HG03457 (cell line): ENCODE results near the gene CDKN1A.

ENCODE experiments used
- ATAC-seq: cut with Tn5 transposase; IDR thresholded peaks from one replicate; pipeline ENCODE4 v1.9.1; 2021; ENCODE audit warnings: moderate number of reproducible peaks; ENCODE audit not compliant: unreplicated experiment

The CDKN1A gene

DNA sequence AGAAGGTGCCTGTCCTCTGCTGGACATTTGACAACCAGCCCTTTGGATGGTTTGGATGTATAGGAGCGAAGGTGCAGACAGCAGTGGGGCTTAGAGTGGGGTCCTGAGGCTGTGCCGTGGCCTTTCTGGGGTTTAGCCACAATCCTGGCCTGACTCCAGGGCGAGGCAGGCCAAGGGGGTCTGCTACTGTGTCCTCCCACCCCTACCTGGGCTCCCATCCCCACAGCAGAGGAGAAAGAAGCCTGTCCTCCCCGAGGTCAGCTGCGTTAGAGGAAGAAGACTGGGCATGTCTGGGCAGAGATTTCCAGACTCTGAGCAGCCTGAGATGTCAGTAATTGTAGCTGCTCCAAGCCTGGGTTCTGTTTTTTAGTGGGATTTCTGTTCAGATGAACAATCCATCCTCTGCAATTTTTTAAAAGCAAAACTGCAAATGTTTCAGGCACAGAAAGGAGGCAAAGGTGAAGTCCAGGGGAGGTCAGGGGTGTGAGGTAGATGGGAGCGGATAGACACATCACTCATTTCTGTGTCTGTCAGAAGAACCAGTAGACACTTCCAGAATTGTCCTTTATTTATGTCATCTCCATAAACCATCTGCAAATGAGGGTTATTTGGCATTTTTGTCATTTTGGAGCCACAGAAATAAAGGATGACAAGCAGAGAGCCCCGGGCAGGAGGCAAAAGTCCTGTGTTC lies 1.3 kb upstream of the CDKN1A start:
- ATAC-seq = no peak

DNA sequence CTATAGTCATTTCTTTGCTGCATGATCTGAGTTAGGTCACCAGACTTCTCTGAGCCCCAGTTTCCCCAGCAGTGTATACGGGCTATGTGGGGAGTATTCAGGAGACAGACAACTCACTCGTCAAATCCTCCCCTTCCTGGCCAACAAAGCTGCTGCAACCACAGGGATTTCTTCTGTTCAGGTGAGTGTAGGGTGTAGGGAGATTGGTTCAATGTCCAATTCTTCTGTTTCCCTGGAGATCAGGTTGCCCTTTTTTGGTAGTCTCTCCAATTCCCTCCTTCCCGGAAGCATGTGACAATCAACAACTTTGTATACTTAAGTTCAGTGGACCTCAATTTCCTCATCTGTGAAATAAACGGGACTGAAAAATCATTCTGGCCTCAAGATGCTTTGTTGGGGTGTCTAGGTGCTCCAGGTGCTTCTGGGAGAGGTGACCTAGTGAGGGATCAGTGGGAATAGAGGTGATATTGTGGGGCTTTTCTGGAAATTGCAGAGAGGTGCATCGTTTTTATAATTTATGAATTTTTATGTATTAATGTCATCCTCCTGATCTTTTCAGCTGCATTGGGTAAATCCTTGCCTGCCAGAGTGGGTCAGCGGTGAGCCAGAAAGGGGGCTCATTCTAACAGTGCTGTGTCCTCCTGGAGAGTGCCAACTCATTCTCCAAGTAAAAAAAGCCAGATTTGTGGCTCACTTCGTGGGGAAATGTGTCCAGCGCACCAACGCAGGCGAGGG lies 594 bp upstream of the CDKN1A start:
- ATAC-seq = no peak

DNA sequence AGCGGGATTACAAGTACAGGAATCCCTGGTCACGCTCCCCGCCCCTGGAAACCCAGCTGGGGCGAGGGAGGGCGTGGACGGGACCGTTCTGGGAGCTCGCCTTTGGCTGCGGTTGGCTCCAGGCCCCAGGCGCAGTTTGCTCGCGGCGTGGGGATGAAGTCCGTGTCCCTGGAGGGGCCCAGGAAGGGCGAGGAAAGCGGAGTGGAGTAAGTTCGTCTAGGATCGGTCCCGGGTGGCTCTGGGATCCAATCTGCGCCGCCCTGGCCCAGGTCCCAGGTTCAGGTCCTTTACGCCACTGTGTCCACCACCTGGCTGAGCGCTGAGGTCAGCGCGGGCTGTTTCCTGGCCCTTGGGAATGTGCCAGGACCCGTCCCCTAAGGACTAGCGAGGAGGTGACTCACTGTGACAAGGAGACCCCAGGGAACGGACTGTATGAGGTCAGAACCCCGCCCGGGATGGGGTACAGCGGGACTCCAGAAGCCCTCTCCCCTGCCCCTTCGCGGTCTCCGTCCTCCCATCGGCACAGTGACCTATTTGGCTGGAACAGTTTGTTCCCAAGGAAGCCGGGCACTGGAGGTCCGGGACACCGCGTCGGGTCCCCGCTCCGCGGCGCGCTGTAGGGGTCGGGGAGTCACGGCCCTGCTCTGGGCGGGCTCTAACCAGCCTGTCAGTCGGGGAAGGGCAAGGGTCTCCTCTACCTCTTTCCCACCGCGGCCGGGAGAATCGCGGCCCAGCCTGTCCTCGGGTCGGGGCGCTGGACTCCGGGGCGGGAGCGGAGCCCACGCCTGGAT lies 724 bp downstream of the CDKN1A start:
- no peak for ATAC-seq

DNA sequence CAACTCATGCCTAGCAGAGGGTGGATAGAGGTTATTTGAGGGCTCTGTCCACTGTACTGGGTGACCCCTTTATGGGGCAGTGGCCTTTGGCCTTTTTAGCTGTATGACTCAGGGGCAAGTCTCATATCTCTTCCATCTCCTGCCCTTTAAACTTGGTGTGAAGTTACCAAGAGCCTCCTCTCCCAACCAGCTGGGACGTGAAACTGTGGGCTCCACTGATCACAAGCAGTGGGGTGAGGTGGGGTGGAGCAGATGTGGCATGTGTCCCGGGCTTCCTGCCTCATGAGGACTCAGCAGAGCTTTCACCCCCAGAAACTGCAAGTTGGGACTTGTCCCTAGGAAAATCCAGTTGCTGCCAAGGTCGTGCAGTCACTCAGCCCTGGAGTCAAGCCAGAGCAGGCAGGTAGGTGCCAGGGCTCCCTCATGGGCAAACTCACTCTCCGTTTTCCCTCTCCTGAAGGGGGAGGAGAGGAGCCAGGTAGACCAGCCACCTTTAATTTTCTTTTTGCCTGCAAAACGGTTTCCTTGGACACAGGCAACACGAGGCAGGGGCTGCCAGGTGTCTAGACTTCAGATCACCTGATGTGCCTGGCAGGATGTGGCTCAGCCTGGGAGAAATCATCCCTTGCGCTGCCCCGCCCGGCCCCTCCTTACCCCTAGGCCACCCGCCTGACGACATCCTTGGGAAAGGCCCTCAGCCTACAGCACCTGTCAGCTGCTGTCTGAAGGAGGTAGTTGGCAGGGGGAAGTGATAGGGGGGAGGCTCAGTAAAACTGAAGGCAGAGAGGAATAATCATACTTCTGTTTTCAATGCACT lies 4.0 kb downstream of the CDKN1A start:
- ATAC-seq = no peak

DNA sequence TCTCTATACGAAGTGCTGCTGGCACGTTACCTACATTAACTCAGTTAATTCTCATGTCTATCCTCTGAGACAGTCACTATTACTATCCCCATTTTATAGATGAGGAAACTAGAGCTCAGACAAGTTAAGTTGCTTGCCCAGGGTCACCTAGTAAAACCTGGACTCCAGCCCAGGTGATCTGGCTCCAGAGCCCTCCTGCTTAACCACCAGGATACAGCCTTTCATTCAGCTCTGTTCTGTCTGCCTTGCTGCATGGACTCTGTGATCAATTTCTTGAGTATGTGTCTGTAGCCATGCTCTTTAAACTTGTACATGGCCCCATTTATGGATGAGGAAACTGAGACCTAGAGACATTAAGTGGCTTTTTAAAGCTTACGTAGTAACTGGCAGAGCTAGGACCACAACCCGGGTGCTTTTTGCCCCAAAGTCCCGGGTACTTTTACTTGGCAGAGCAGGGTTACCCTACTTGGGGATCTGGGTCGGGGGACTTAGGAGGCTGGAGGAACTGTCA lies 4.7 kb downstream of the CDKN1A start:
- ATAC-seq = no peak

DNA sequence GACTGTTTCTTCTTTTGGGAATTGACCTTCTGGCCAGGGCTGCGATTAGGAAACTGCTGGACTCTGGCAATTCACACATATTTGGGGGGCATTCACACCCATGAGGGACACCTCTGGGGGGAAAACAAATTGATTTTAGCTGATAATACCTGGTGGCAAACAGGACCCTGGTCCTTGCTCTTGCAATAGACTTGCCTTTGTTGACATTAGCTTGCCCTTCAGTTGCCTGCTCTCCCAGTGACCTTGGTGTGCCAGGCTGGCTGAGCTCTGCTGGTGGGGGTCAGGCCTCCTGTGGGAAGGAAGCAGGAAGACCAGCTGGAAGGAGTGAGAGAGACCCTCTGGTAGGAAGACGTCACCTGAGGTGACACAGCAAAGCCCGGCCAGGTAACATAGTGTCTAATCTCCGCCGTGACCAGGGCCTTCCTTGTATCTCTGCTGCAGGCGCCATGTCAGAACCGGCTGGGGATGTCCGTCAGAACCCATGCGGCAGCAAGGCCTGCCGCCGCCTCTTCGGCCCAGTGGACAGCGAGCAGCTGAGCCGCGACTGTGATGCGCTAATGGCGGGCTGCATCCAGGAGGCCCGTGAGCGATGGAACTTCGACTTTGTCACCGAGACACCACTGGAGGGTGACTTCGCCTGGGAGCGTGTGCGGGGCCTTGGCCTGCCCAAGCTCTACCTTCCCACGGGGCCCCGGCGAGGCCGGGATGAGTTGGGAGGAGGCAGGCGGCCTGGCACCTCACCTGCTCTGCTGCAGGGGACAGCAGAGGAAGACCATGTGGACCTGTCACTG lies 5.3 kb downstream of the CDKN1A start:
- no peak for ATAC-seq

DNA sequence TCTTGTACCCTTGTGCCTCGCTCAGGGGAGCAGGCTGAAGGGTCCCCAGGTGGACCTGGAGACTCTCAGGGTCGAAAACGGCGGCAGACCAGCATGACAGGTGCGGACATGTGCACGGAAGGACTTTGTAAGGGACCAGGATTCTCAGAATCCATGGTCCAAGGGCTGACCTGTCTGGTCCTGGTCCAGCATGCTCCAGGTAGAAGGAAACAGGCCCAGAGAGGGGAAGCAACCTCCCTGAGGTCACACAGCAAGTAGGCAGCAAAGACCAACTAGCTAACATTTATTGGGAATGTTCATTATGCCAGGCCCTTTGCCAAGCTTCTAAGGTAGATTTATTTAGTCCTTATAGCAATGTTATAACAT lies 5.9 kb downstream of the CDKN1A start:
- ATAC-seq = no peak

DNA sequence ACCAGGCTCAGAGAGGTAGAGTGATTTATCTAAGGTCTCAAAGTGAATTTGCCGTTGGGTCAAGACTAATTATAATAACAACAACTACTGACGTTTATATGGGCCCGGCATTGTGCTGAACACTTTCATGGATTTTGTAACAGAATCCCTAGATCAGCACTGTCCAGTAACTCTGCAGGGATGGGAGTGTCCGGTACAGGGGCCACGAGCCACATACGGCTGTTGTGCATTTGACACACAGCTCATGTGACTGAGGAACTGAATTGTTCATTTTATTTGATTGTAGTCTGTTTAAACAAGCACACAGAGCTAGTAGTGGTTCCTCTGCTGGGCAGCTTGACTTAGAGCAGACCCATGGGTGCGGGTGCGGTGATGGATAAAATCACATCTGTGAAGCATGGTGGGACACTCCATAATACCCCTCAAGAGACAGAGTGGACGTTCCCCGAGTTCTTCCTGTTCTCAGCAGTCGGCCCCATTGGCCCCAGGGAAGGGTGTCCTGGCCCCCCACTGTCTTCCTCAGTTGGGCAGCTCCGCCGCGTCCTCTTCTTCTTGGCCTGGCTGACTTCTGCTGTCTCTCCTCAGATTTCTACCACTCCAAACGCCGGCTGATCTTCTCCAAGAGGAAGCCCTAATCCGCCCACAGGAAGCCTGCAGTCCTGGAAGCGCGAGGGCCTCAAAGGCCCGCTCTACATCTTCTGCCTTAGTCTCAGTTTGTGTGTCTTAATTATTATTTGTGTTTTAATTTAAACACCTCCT lies 6.8 kb downstream of the CDKN1A start:
- ATAC-seq = no peak

DNA sequence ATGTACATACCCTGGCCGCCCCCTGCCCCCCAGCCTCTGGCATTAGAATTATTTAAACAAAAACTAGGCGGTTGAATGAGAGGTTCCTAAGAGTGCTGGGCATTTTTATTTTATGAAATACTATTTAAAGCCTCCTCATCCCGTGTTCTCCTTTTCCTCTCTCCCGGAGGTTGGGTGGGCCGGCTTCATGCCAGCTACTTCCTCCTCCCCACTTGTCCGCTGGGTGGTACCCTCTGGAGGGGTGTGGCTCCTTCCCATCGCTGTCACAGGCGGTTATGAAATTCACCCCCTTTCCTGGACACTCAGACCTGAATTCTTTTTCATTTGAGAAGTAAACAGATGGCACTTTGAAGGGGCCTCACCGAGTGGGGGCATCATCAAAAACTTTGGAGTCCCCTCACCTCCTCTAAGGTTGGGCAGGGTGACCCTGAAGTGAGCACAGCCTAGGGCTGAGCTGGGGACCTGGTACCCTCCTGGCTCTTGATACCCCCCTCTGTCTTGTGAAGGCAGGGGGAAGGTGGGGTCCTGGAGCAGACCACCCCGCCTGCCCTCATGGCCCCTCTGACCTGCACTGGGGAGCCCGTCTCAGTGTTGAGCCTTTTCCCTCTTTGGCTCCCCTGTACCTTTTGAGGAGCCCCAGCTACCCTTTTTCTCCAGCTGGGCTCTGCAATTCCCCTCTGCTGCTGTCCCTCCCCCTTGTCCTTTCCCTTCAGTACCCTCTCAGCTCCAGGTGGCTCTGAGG lies 7.6 kb downstream of the CDKN1A start:
- no peak for ATAC-seq

DNA sequence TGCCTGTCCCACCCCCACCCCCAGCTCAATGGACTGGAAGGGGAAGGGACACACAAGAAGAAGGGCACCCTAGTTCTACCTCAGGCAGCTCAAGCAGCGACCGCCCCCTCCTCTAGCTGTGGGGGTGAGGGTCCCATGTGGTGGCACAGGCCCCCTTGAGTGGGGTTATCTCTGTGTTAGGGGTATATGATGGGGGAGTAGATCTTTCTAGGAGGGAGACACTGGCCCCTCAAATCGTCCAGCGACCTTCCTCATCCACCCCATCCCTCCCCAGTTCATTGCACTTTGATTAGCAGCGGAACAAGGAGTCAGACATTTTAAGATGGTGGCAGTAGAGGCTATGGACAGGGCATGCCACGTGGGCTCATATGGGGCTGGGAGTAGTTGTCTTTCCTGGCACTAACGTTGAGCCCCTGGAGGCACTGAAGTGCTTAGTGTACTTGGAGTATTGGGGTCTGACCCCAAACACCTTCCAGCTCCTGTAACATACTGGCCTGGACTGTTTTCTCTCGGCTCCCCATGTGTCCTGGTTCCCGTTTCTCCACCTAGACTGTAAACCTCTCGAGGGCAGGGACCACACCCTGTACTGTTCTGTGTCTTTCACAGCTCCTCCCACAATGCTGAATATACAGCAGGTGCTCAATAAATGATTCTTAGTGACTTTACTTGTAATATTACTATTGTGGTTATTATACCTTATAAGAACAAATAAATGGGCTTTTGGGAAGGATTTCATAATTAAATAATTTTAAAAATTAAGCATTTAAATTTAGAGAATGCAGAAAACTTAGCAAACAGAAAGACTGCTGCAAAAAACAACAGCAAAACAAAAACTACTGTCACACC lies 8.4 kb downstream of the CDKN1A start:
- no peak for ATAC-seq

DNA sequence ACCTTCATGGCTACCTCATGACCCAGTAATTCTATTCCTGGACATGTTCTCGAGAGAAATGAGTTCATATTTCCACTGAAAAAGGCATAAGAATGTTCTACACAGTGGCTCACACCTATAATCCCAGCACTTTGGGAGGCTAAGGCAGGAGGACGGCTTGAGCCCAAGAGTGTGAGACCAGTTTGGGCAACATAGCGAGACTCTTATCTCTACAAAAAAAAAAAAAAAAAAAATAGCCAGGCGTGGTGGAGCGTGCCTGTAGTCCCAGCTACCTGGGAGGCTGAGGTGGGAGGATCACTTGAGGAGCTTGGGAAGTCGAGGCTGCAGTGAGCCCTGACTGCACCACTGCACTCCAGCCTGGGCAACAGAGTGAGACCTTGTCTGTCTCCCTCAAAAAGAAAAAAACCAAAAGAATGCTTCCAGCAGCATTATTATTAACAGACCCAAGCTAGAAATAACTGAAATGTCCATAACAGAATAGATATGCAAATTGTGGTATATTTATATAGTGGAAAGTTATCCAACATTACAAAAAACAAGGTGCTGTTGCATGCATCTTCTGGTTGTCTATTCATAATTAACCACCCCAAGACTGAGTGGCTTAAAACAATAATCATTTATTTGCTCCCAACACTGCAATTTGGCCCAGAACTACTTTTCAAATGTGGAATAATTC lies 9.7 kb downstream of the CDKN1A start:
- no peak for ATAC-seq

DNA sequence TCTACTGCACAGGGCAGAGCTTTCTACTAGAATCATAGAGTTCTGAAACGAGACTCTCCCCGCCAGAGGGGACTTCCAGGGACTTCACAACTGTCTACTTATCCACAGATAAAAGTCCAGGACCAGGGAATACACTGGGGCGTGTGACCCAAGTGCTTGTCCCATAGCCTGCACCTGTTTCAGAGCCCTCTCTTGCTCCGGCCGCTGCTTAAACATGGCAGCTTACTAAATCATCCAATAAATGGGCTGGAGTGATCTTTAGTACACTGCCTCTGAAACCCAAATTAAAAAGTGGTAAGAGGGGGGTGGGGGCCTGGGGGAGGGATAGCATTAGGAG lies 10.2 kb downstream of the CDKN1A start:
- no peak for ATAC-seq

DNA sequence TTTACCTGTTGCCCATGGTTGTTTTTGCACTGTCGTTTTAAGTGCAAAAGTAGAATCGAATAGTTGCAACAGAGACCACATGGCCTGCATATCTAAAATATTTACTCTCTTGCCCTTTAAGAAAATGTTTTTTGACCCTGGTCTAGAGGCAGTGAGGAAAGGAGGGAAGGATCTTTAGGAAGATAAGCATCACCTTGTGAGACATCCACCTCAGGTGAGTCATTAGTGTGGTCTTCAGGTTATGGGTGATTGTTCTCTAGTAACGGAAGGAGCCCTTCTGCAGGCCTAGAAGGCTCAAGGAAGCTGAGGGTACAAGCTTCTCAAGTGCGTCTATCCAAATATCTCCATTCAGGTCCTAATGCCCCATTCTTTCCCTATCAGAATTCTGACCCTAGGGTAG lies 12.5 kb downstream of the CDKN1A start:
- ATAC-seq = no peak

DNA sequence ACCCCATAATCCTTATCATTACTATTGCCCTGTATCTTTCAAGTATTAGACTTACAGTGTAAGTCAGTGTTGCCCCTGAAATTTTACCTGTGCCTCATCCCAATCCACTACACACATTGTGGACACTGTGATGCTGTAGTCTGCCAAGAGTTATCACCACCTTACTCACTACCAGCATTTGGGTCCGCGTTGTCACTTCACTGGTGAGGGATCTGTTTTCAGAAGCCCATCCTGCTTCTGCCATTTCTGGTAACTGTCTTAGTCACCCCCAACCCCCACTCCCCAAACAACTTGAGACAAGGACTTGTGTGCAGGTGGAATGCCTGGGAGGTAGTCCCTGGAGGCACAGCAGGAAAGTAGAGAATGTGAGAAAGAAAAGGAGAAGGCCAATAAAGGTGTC lies 13.1 kb downstream of the CDKN1A start:
- ATAC-seq = no peak

DNA sequence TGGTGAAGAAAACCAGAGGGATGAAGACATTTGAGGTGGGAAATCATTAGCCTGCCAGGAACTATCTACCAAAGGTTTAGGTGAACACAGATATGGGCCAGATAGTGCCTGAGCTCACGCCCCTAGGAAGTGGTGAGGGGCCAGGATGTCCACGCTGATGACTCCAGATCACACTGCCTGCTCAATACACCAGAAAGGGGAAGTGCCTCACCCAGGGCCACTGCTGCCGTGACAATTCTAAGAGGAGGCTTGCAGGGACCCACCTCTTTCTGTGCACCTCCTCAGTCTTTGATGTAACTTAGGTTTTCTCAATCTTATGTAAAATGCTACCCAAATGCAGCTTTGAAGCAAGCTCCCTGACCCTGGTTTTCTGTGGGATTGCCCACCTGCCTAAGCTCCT lies 13.7 kb downstream of the CDKN1A start:
- ATAC-seq = no peak

DNA sequence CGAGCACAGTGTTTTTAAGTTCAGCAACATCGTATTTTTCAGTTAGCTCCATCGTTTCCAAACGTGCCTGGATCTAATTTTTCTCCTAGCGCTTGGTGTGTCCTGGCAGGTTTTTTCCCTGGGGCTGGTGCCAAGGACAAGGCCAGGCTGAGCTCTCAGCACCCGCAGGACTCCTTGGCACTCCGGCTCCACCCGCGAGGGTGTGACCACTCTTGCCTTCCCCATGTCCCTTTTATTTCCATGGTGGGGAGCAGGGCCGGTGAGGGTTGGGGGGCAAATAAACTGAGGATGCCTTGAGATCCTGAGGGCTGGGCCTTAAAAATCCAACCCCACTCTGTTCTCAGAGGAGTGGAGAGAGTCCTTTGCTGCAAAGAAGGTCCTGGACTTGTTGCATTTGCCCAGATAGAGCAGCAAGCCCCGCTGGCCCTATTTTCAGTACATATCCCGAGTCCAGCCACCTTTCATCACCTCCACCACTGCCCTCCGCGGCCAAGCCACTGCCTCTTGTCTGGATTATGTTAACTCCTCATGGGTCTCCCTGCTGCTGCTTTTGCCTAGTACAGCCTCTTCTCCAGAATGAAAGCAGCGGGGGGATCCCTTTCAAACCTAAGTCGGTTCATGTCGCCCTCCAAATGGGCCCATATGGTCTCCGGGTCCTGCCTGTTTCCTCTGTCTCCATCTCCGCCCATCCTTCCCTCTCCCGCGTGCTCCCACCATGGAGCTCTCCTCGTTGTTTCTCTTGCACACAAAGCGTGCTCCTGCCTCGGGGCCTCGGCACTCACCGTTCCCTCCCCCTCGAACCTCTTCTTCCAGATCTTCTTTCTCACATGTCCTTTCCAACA lies 14.6 kb downstream of the CDKN1A start:
- no peak for ATAC-seq

DNA sequence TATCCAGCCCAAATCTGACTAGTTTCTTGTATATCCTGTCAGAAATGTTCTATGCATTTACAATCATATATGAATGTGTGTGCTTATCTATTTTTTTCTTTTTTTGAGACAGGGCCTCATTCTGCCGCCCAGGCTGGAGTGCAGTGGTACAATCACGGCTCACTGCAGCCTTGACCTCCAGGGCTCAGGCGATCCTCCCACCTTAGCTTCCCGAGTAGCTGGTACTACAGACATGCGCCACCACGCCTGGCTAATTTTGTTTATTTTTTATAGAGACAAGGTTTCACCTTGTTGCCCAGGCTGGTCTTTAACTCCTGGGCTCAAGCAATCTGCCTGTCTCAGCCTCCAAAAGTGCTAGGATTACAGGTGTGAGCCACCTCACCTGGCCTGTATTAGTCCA lies 16.1 kb downstream of the CDKN1A start:
- no peak for ATAC-seq
